GM12878 (cell line): ENCODE data around the gene SHISA6. TPM values are rescaled to one million over a fixed set of nuclear protein-coding genes. Genes with fewer than 3 reads are reported as not detected.

ENCODE experiments used
- ATAC-seq: fragments of 200-7000 bp; cut with Tn5 transposase; 3 replicates; pipeline ENCODE4 v1.9.1; 2020; ENCODE audit warnings: mild to moderate bottlenecking, moderate library complexity
- BruUV-seq: library from RNA; stranded (reverse); fragments of 400-500 nt; replicated peaks from 2 replicates; lab custom pipeline; 2021; lab: Mats Ljungman, UMichigan
- CTCF ChIA-PET: fragments of 300-600 bp; sonication (Branson Sonifier 250); formaldehyde crosslinking; extraction: SDS; loops from one replicate; lab custom pipeline; 2021; ENCODE audit warnings: inconsistent platforms; lab: Yijun Ruan, JAX
- POLR2A ChIA-PET: fragments of 350-600 bp; formaldehyde crosslinking; extraction: SDS; loops from one replicate; lab custom pipeline; 2021; ENCODE audit warnings: inconsistent platforms; lab: Charles Lee
- RAD21 ChIA-PET: fragments of 300-600 bp; sonication (Branson Sonifier 250); formaldehyde crosslinking; loops from one replicate; lab custom pipeline; 2023; ENCODE audit warnings: antibody characterized with exemption; ENCODE audit not compliant: unreplicated experiment; lab: Charles Lee
- SMC1A ChIA-PET: fragments of 300-600 bp; sonication (Branson Sonifier 250); formaldehyde crosslinking; loops from one replicate; lab custom pipeline; 2023; ENCODE audit not compliant: unreplicated experiment, uncharacterized antibody; lab: Charles Lee
- DNase-seq: peaks from one replicate; pipeline ENCODE4 v3.0.0-alpha.2; 2011; ENCODE audit warnings: low read depth, low spot score
- FAIRE-seq: peaks from 3 replicates; lab custom pipeline; 2011; peaks lifted over from hg19 to GRCh38; lab: Jason Lieb, UNC
- H2AFZ ChIP-seq: 2 replicates; pipeline ENCODE4 v1.6.0; 2011; ENCODE audit warnings: low read depth, low read length, control low read depth; ENCODE audit not compliant: control insufficient read depth
- H3K27ac ChIP-seq: 2 replicates; pipeline ENCODE4 v1.5.1; 2011; ENCODE audit warnings: control low read depth; ENCODE audit not compliant: control insufficient read depth, insufficient read depth
- H3K27me3 ChIP-seq, 2 experiments: replicated peaks in 1 of 2; 2 replicates each; pipeline versions ENCODE4 v1.6.0 to v1.6.1; 2011; ENCODE audit warnings: low read length in 1 of 2; ENCODE audit not compliant: control insufficient read depth in 2 of 2, insufficient read depth in 2 of 2
- H3K36me3 ChIP-seq, 2 experiments: 2 replicates each; pipeline ENCODE4 v1.5.1; 2011; ENCODE audit warnings: low read length in 1 of 2; ENCODE audit not compliant: control insufficient read depth in 2 of 2, insufficient read depth in 2 of 2
- H3K4me1 ChIP-seq: 2 replicates; pipeline ENCODE4 v1.6.1; 2011; ENCODE audit warnings: mild to moderate bottlenecking, low read length, moderate library complexity, mixed read lengths; ENCODE audit not compliant: control insufficient read depth, insufficient read depth
- H3K4me2 ChIP-seq: 2 replicates; pipeline ENCODE4 v1.6.0; 2011; ENCODE audit warnings: control low read depth; ENCODE audit not compliant: control insufficient read depth, insufficient read depth
- H3K4me3 ChIP-seq: fragments of 200-600 bp; sonication (generic); 2 replicates; pipeline ENCODE4 v1.5.1; 2016
- H3K79me2 ChIP-seq: 2 replicates; pipeline ENCODE4 v1.6.0; 2011; ENCODE audit warnings: low read length; ENCODE audit not compliant: control insufficient read depth, insufficient read depth
- H3K9ac ChIP-seq: 2 replicates; pipeline ENCODE4 v1.8.0; 2011; ENCODE audit warnings: low read length, control low read depth, mixed read lengths; ENCODE audit not compliant: control insufficient read depth, insufficient read depth
- H3K9me3 ChIP-seq: replicated peaks from 3 replicates; pipeline ENCODE4 v1.5.1; 2011; ENCODE audit warnings: mild to moderate bottlenecking, low read length; ENCODE audit not compliant: control insufficient read depth, insufficient read depth
- H4K20me1 ChIP-seq: 2 replicates; pipeline ENCODE4 v1.6.0; 2011; ENCODE audit not compliant: control insufficient read depth, insufficient read depth
- CBFB ChIP-seq: IDR thresholded peaks from 2 replicates; pipeline ENCODE4 v1.6.1; 2016; ENCODE audit warnings: antibody characterized with exemption, low read depth
- CHD2 ChIP-seq: IDR thresholded peaks from 2 replicates; pipeline ENCODE4 v1.6.1; 2011; ENCODE audit warnings: low read depth, low read length, improper control_type of control experiment, borderline replicate concordance
- DPF2 ChIP-seq: fragments of 450-650 bp; IDR thresholded peaks from 2 replicates; pipeline ENCODE4 v1.6.1; 2017; ENCODE audit warnings: mild to moderate bottlenecking
- EGR1 ChIP-seq, 2 experiments: IDR thresholded peaks; 1 replicate in 1 of 2; 2 replicates in 1 of 2; pipeline ENCODE4 v1.6.1; 2011 to 2012; ENCODE audit warnings: low read depth in 2 of 2, low read length in 2 of 2, borderline replicate concordance in 1 of 2, mild to moderate bottlenecking in 1 of 2, moderate library complexity in 1 of 2
- FOS ChIP-seq: IDR thresholded peaks from 3 replicates; pipeline ENCODE4 v1.6.1; 2011; ENCODE audit warnings: borderline replicate concordance; ENCODE audit not compliant: insufficient read length; ENCODE audit errors: extremely low read depth
- HDAC2 ChIP-seq: fragments of 200-600 bp; sonication (generic); IDR thresholded peaks from 2 replicates; pipeline ENCODE4 v1.6.1; 2017
- MLLT1 ChIP-seq: fragments of 450-650 bp; IDR thresholded peaks from 2 replicates; pipeline ENCODE4 v1.6.1; 2016; ENCODE audit warnings: mild to moderate bottlenecking
- NR2C2 ChIP-seq: IDR thresholded peaks from 2 replicates; pipeline ENCODE4 v1.6.1; 2011; ENCODE audit warnings: borderline replicate concordance, low read depth; ENCODE audit not compliant: control insufficient read depth, insufficient read length
- POLR2A ChIP-seq: IDR thresholded peaks from 2 replicates; pipeline ENCODE4 v1.6.1; 2011; ENCODE audit warnings: low read depth, mild to moderate bottlenecking, low read length
- RB1 ChIP-seq: fragments of 450-650 bp; formaldehyde crosslinking; IDR thresholded peaks from 2 replicates; pipeline ENCODE4 v1.6.1; 2017; ENCODE audit warnings: mild to moderate bottlenecking, borderline replicate concordance
- SREBF1 ChIP-seq: IDR thresholded peaks from 2 replicates; pipeline ENCODE4 v1.6.1; 2012; ENCODE audit warnings: mild to moderate bottlenecking, low read length
- STAT1 ChIP-seq: fragments of 450-650 bp; conservative IDR thresholded peaks from 2 replicates; pipeline ENCODE4 v1.6.1; 2014; ENCODE audit warnings: antibody characterized with exemption, mild to moderate bottlenecking
- TCF7 ChIP-seq: IDR thresholded peaks from 2 replicates; pipeline ENCODE4 v1.6.1; 2014; ENCODE audit warnings: antibody characterized with exemption, borderline replicate concordance
- USF2 ChIP-seq: IDR thresholded peaks from 2 replicates; pipeline ENCODE4 v1.6.1; 2011; ENCODE audit warnings: low read depth, low read length, improper control_type of control experiment, borderline replicate concordance
- ZNF274 ChIP-seq: IDR thresholded peaks from one replicate; pipeline ENCODE4 v1.8.0; 2011; ENCODE audit not compliant: insufficient read length, insufficient read depth
- ZNF384 ChIP-seq: IDR thresholded peaks from 2 replicates; pipeline ENCODE4 v1.6.1; 2012; ENCODE audit warnings: low read depth, mild to moderate bottlenecking, low read length, improper control_type of control experiment, borderline replicate concordance
- ZZZ3 ChIP-seq: IDR thresholded peaks from 2 replicates; pipeline ENCODE4 v1.6.1; 2011; ENCODE audit warnings: low read depth; ENCODE audit not compliant: control insufficient read depth, insufficient read length
- WGBS: methylation state at CpG from one replicate; pipeline ENCODE4 v1.1.6; 2016; ENCODE audit warnings: low lambda C conversion rate; ENCODE audit not compliant: insufficient replicate concordance, insufficient coverage; ENCODE audit errors: missing lambda C conversion rate; 5-methylcytosine and 5-hydroxymethylcytosine counted together
- in situ Hi-C: fragments of 300-500 bp; cut with MboI; formaldehyde crosslinking; loops from 9 replicates; pipeline ENCODE4 v1.14.3; 2018; ENCODE audit warnings: mixed read lengths
- intact Hi-C: fragments of 100-400 bp; cut with micrococcal nuclease; formaldehyde crosslinking; loops from one replicate; pipeline ENCODE4 v1.14.2; 2022; ENCODE audit not compliant: unreplicated experiment
- polyA plus RNA-seq, 11 experiments: library from polyadenylated mRNA; depleted of rRNA in 4 of 11; unstranded in 6 of 11; stranded (reverse) in 5 of 11; fragments of >200 nt; fragmentation: Nextera tagmentation in 4 of 11; fragmentation: Illumina TruSeq in 1 of 11; extraction: Ambion mirVana in 4 of 11; extraction: Trizol in 1 of 11; gene quantifications; 1 replicate in 1 of 11; 2 replicates in 10 of 11; pipeline versions ENCODE4 v1.2.1 to v1.2.3, GENCODE V29; 2011 to 2016; ENCODE audit warnings: inconsistent platforms in 2 of 11, missing spikeins in 2 of 11, low read depth in 1 of 11
- total RNA-seq, 4 experiments: library from RNA; depleted of rRNA in 3 of 4; stranded (reverse); fragments of >200 nt in 3 of 4; fragmentation: Illumina TruSeq in 1 of 4; extraction: Trizol in 1 of 4; gene quantifications; 2 replicates each; pipeline versions ENCODE4 v1.2.1 to v1.2.3, GENCODE V29; 2013 to 2021
- TF ChIP-seq, protein P1 (sequence below): fragments of 450-650 bp; formaldehyde crosslinking; IDR thresholded peaks from 2 replicates; pipeline ENCODE4 v1.4.0; 2020; ENCODE audit warnings: mild to moderate bottlenecking, moderate library complexity
- TF ChIP-seq, protein P2 (sequence below): IDR thresholded peaks from 2 replicates; pipeline ENCODE4 v1.6.1; 2012; ENCODE audit warnings: low read depth, low read length, improper control_type of control experiment

SHISA6 gene
- total and polyA plus RNA-seq, 10 of the 15 experiments (the other 5 are each of a cell fraction or from before 2014, with no cell fraction given), result not detected

GRCh38 chr17:11557727-11558452, 316.9 kb downstream of the SHISA6 start:
- in situ Hi-C loops, result no loop called here
- Histone ChIP-seq H3K4me1 (no peaks in the 10 kb centered on the region), H3K36me3 (no peaks in the 10 kb centered on the region), H3K4me3 (no peak overlapping the region), H3K9me3 (no peaks in the 10 kb centered on the region; the same call in 2 of the 3 replicates), H3K4me2 (no peak overlapping the region), H4K20me1 (no peaks in the 10 kb centered on the region), H3K79me2 (no peaks in the 10 kb centered on the region), H2AFZ (no peak overlapping the region), H3K27me3 (no peaks in the 10 kb centered on the region), H3K9ac (no peak overlapping the region), H3K27ac (no peak overlapping the region)
- DNase-seq (no peak), ATAC-seq (no peak), FAIRE-seq (no peak)
- BruUV-seq, result no TSS peak
- WGBS, result 72% methylated on average over 40 of the region's 46 CpGs
- TF ChIP-seq POLR2A (no peak), ZZZ3 (no peak), RB1 (no peak), STAT1 (no peak), FOS (no peak), USF2 (no peak), NR2C2 (no peak), CBFB (no peak), TCF7 (no peak), MLLT1 (no peak), DPF2 (no peak), ZNF274 (no peak), ZNF384 (no peak), HDAC2 (no peak), SREBF1 (no peak), CHD2 (no peak), EGR1 (IDR thresholded peaks at IDR 0.05; ENCODE audit: borderline replicate concordance in 1 of 2, low read depth in 2 of 2, low read length in 2 of 2) (no peak)
- TF ChIP-seq, protein P1, sequence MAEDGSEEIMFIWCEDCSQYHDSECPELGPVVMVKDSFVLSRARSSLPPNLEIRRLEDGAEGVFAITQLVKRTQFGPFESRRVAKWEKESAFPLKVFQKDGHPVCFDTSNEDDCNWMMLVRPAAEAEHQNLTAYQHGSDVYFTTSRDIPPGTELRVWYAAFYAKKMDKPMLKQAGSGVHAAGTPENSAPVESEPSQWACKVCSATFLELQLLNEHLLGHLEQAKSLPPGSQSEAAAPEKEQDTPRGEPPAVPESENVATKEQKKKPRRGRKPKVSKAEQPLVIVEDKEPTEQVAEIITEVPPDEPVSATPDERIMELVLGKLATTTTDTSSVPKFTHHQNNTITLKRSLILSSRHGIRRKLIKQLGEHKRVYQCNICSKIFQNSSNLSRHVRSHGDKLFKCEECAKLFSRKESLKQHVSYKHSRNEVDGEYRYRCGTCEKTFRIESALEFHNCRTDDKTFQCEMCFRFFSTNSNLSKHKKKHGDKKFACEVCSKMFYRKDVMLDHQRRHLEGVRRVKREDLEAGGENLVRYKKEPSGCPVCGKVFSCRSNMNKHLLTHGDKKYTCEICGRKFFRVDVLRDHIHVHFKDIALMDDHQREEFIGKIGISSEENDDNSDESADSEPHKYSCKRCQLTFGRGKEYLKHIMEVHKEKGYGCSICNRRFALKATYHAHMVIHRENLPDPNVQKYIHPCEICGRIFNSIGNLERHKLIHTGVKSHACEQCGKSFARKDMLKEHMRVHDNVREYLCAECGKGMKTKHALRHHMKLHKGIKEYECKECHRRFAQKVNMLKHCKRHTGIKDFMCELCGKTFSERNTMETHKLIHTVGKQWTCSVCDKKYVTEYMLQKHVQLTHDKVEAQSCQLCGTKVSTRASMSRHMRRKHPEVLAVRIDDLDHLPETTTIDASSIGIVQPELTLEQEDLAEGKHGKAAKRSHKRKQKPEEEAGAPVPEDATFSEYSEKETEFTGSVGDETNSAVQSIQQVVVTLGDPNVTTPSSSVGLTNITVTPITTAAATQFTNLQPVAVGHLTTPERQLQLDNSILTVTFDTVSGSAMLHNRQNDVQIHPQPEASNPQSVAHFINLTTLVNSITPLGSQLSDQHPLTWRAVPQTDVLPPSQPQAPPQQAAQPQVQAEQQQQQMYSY, result no peak
- TF ChIP-seq, protein P2, sequence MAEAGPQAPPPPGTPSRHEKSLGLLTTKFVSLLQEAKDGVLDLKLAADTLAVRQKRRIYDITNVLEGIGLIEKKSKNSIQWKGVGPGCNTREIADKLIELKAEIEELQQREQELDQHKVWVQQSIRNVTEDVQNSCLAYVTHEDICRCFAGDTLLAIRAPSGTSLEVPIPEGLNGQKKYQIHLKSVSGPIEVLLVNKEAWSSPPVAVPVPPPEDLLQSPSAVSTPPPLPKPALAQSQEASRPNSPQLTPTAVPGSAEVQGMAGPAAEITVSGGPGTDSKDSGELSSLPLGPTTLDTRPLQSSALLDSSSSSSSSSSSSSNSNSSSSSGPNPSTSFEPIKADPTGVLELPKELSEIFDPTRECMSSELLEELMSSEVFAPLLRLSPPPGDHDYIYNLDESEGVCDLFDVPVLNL, result no peak
- SMC1A ChIA-PET, result no interaction called here
- POLR2A ChIA-PET, result no interaction called here
- intact Hi-C loops, result no loop called here
- RAD21 ChIA-PET, result no interaction called here
- CTCF ChIA-PET, result no interaction called here
